Measurements from ENCODE around the gene LTF. TPM values are rescaled to one million over a fixed set of nuclear protein-coding genes. Genes with fewer than 3 reads are reported as not detected.

The LTF gene
- total RNA-seq, 1 donor from 2014 or later: not detected

GRCh38 chr3:46422617-46423016 is 42.1 kb downstream of the LTF start:
- H3K36me3 Mint-ChIP-seq (ENCODE audit: low read depth): no peaks in the 10 kb centered on the region
- ChIA-PET CTCF (no interaction called here), POLR2A (no interaction called here)
- TF ChIP-seq CTCF (IDR thresholded peaks at IDR 0.05): no peak
- H3K27me3 Mint-ChIP-seq: no peaks in the 10 kb centered on the region
- ATAC-seq (ENCODE audit: low read depth) (no peak), DNase-seq (no peak)
- intact Hi-C loops (cut with micrococcal nuclease): no loop called here
- no peak overlapping the region for H3K27ac Mint-ChIP-seq
- no peaks in the 10 kb centered on the region for H3K9me3 Mint-ChIP-seq
- H3K4me3 Mint-ChIP-seq: no peak overlapping the region
- H3K4me1 Mint-ChIP-seq: no peaks in the 10 kb centered on the region

DNA sequence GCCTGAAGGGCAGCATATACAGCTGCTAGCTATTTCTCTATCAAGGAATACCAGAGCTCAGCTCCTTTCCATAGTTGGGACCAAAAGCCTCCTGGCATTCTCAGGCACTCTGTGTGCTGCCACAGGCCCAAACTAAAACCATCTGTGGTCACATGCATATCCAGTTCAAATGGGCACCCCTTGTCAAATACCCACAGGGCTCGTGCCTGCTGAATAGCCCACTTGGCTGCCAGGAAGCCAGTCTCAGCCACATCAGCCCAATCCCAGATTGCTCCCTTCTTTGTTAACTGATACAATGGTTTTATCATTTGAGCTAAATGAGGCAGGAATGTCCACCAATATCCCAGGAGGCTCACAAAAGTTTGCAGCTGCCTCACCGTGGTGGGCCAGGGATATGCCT is 43.8 kb downstream of the LTF start:
- no peak overlapping the region for H3K27ac Mint-ChIP-seq
- POLR2A ChIA-PET: no interaction called here
- H3K4me3 Mint-ChIP-seq: no peak overlapping the region
- CTCF ChIA-PET: interaction anchor here (0.6 kb wide), 1 partner anchor 22 kb away, joined by 5 read pairs; no protein-coding TSS in a partner anchor
- H3K4me1 Mint-ChIP-seq: peaks cover 2% of the 10 kb centered on the region
- ATAC-seq (ENCODE audit: low read depth) (no peak), DNase-seq (no peak)
- intact Hi-C loops (cut with micrococcal nuclease): no loop called here
- no peaks in the 10 kb centered on the region for H3K27me3 Mint-ChIP-seq
- no peak for TF ChIP-seq CTCF (IDR thresholded peaks at IDR 0.05)
- no peaks in the 10 kb centered on the region for H3K9me3 Mint-ChIP-seq
- no peaks in the 10 kb centered on the region for H3K36me3 Mint-ChIP-seq (ENCODE audit: low read depth)

- Mint-ChIP-seq H3K27ac (no peak overlapping the region), H3K4me1 (peaks cover 2% of the 10 kb centered on the region), H3K4me3 (no peak overlapping the region), H3K27me3 (no peaks in the 10 kb centered on the region), H3K36me3 (ENCODE audit: low read depth) (no peaks in the 10 kb centered on the region), H3K9me3 (no peaks in the 10 kb centered on the region)
- intact Hi-C loops (cut with micrococcal nuclease): no loop called here
- no peak for TF ChIP-seq CTCF (IDR thresholded peaks at IDR 0.05)
- POLR2A ChIA-PET: no interaction called here
- CTCF ChIA-PET: no interaction called here
- no peak for ATAC-seq (ENCODE audit: low read depth)
- no peak for DNase-seq
These were observed 44.9 kb downstream of the LTF start for GRCh38 chr3:46419816-46420215.

DNA sequence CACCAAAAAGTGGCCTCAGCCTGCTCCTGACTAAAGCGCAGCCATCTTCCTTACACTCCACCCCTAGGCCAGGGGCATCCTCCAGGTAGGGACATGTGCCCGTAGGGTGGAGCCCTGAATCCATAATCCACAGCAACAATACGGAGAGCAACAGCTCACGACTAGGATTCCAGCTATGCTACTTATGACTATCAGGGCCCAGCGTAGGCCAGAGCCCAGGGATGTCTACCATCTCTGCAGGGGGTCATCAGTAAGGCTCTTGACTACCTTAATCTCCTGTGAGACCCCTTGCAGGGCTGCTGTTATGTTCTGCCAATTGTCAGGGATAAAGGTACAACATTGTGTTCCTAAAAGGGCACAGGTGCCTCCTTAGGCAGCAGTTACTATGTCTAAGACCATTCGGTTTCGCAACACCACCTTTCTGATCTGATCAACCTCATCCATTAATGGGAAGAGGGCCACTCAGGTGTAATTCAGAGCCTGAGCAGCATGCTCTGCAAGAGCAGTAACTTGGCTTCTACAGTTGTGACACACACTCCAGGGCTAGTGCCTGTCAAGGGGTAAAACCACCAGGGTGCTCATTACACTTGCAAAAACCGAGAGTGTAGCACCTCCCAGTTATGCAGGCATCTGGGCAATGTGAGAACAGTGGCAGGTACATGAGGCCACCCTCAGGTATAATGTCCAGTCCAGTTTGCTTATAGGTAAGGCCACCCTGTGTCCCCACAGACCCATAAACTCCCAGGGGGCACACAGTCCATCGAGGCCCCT is 46.7 kb downstream of the LTF start:
- TF ChIP-seq CTCF (IDR thresholded peaks at IDR 0.05): no peak
- no peak overlapping the region for H3K4me3 Mint-ChIP-seq
- ChIA-PET POLR2A (no interaction called here), CTCF (no interaction called here)
- no peaks in the 10 kb centered on the region for H3K9me3 Mint-ChIP-seq
- DNase-seq: no peak
- no peaks in the 10 kb centered on the region for H3K27me3 Mint-ChIP-seq
- H3K27ac Mint-ChIP-seq: no peak overlapping the region
- intact Hi-C loops (cut with micrococcal nuclease): no loop called here
- no peak for ATAC-seq (ENCODE audit: low read depth)
- peaks cover 2% of the 10 kb centered on the region for H3K4me1 Mint-ChIP-seq
- no peaks in the 10 kb centered on the region for H3K36me3 Mint-ChIP-seq (ENCODE audit: low read depth)

GRCh38 chr3:46416811-46417510 is 47.7 kb downstream of the LTF start:
- CTCF ChIA-PET: interaction anchor here (1.6 kb wide), 1 partner anchor 9 kb away, joined by 3 read pairs; no protein-coding TSS in a partner anchor
- TF ChIP-seq CTCF (IDR thresholded peaks at IDR 0.05): no peak
- DNase-seq (no peak), ATAC-seq (ENCODE audit: low read depth) (no peak)
- no peaks in the 10 kb centered on the region for H3K36me3 Mint-ChIP-seq (ENCODE audit: low read depth)
- no peak overlapping the region for H3K4me3 Mint-ChIP-seq
- H3K4me1 Mint-ChIP-seq: peaks cover 2% of the 10 kb centered on the region
- H3K9me3 Mint-ChIP-seq: no peaks in the 10 kb centered on the region
- no peak overlapping the region for H3K27ac Mint-ChIP-seq
- POLR2A ChIA-PET: no interaction called here
- H3K27me3 Mint-ChIP-seq: no peaks in the 10 kb centered on the region
- intact Hi-C loops (cut with micrococcal nuclease): no loop called here

Measured in activated B cell treated with CpG ODN at 0.5 μM for 24 hours (primary cell).